Stimulated activated CD4-positive, alpha-beta T cell treated with anti-CD3 and anti-CD28 coated beads, Interleukin-4, amount 100 ng/mL, for 24 hours (primary cell): ENCODE results near the gene ATRIP.
"Not testable (repeated sequence)": the region's sequence is repeated elsewhere in the genome, so short reads cannot be mapped to it uniquely, and the experiment has no call there.

Experiments used
- DNase-seq: peaks from one replicate; pipeline ENCODE4 v3.0.0-alpha.2; 2020

ATRIP gene

GRCh38 chr3:48470286-48470685, 23.7 kb downstream of the ATRIP start:
- DNase-seq = no peak

- no peak for DNase-seq
Measured at GRCh38 chr3:48472673-48472922, 26.1 kb downstream of the ATRIP start.

- DNase-seq = peak; percentile 95
Measured at GRCh38 chr3:48472923-48473616, 26.5 kb downstream of the ATRIP start.

GRCh38 chr3:48473617-48473952, 27.0 kb downstream of the ATRIP start:
- DNase-seq = no peak

- not testable (repeated sequence) for DNase-seq
Measured at GRCh38 chr3:48474031-48474430, 27.5 kb downstream of the ATRIP start.

- DNase-seq = no peak
Measured at GRCh38 chr3:48474619-48475018, 28.1 kb downstream of the ATRIP start.

GRCh38 chr3:48475188-48475587, 28.7 kb downstream of the ATRIP start:
- no peak for DNase-seq

- no peak for DNase-seq
Measured at GRCh38 chr3:48476426-48477053, 30.0 kb downstream of the ATRIP start.

- no peak for DNase-seq
Measured at GRCh38 chr3:48477959-48478520, 31.5 kb downstream of the ATRIP start.

- DNase-seq = peak; percentile 49
Measured at GRCh38 chr3:48478626-48479555, 32.4 kb downstream of the ATRIP start.

GRCh38 chr3:48480891-48481290, 34.4 kb downstream of the ATRIP start:
- not testable (repeated sequence) for DNase-seq

GRCh38 chr3:48482822-48483221, 36.3 kb downstream of the ATRIP start:
- DNase-seq = not testable (repeated sequence)

GRCh38 chr3:48486952-48487351, 40.4 kb downstream of the ATRIP start:
- DNase-seq = no peak

- DNase-seq = no peak
Measured at GRCh38 chr3:48492461-48493202, 46.1 kb downstream of the ATRIP start.

- DNase-seq = no peak
Measured at GRCh38 chr3:48493203-48493501, 46.6 kb downstream of the ATRIP start.

GRCh38 chr3:48500656-48501055, 54.1 kb downstream of the ATRIP start:
- no peak for DNase-seq

- no peak for DNase-seq
Measured at GRCh38 chr3:48501196-48501595, 54.7 kb downstream of the ATRIP start.

GRCh38 chr3:48502121-48502520, 55.6 kb downstream of the ATRIP start:
- no peak for DNase-seq

GRCh38 chr3:48502728-48503168, 56.2 kb downstream of the ATRIP start:
- DNase-seq = no peak

GRCh38 chr3:48503401-48504050, 57.0 kb downstream of the ATRIP start:
- no peak for DNase-seq

- DNase-seq = peak; percentile 60
Measured at GRCh38 chr3:48504051-48504946, 57.8 kb downstream of the ATRIP start, which contains the start of gene SHISA5. Gene SHISA5 (minus strand): TSS chr3:48504174. CDS start chr3:48504094, 80 bp downstream.
